Body of pancreas (tissue), 4 donors: ENCODE results near the gene ADAMTS17. TPM values are rescaled to one million over a fixed set of nuclear protein-coding genes. Genes with fewer than 3 reads are reported as not detected.

ENCODE experiments used
- ATAC-seq: fragments of 150-250 bp; one replicate; pipeline ENCODE4 v1.9.1; 2016
- DNase-seq, 4 donors: peaks; one replicate each; pipeline ENCODE4 v3.0.0-alpha.2; 2019
- H3K27ac ChIP-seq, 4 donors: fragments of 200-600 bp; sonication (generic); 1 replicate in 3 of 4; 2 replicates in 1 of 4; pipeline versions ENCODE4 v1.5.1 to v1.6.1; 2016 to 2019; ENCODE audit warnings: mild to moderate bottlenecking in 1 of 4, mixed read lengths in 1 of 4, moderate library complexity in 1 of 4
- H3K27me3 ChIP-seq, 2 donors: fragments of 200-600 bp; sonication (generic); one replicate each; pipeline ENCODE4 v1.6.0; 2016; ENCODE audit warnings: mild to moderate bottlenecking in 1 of 2
- H3K36me3 ChIP-seq, 2 donors: fragments of 200-600 bp; sonication (generic); replicated peaks in 1 of 2; 2 replicates each; pipeline ENCODE4 v1.5.1; 2016; ENCODE audit warnings: low read depth in 2 of 2; ENCODE audit not compliant: insufficient read depth in 1 of 2
- H3K4me1 ChIP-seq: fragments of 200-600 bp; sonication (generic); one replicate; pipeline ENCODE4 v1.6.0; 2016
- H3K4me3 ChIP-seq, 2 donors: fragments of 200-600 bp; sonication (generic); 1 replicate in 1 of 2; 2 replicates in 1 of 2; pipeline ENCODE4 v1.5.1; 2016 to 2019
- H3K9me3 ChIP-seq, 3 donors: fragments of 200-600 bp; sonication (generic); 1 replicate in 2 of 3; 2 replicates in 1 of 3; pipeline ENCODE4 v1.5.1; 2016
- CTCF ChIP-seq, 7 experiments: fragments of 450-650 bp in 4 of 7; fragments of 200-600 bp in 3 of 7; sonication (generic) in 3 of 7; IDR thresholded peaks; one replicate each; pipeline ENCODE4 v1.5.1; 2016 to 2019; ENCODE audit warnings: antibody characterized with exemption in 7 of 7
- POLR2A ChIP-seq, 3 donors: fragments of 450-650 bp; IDR thresholded peaks; one replicate each; pipeline ENCODE4 v1.6.1; 2016; ENCODE audit warnings: antibody characterized with exemption in 3 of 3, mild to moderate bottlenecking in 2 of 3
- WGBS, 2 donors: methylation state at CpG; one replicate each; pipeline ENCODE4 v1.1.5; 2017; 5-methylcytosine and 5-hydroxymethylcytosine counted together
- intact Hi-C: fragments of 100-400 bp; cut with DNase I; formaldehyde crosslinking; loops from one replicate; pipeline ENCODE4 v1.15.1; 2023
- total RNA-seq, 2 donors: library from RNA; depleted of rRNA; stranded (reverse); fragments of >200 nt; gene quantifications; one replicate each; pipeline ENCODE4 v1.1.0, GENCODE V29; 2016

Gene ADAMTS17
- total RNA-seq, 2 donors from 2014 or later = 24.6 to 26.0 TPM

GRCh38 chr15:100140527-100141308 lies 201.1 kb downstream of the ADAMTS17 start:
- ATAC-seq (no peak), DNase-seq (no peak)
- WGBS, 2 donors = 91 to 98% methylated on average over 17 to 25 of the region's 25 CpGs
- no peaks in the 10 kb centered on the region for H3K36me3 ChIP-seq
- H3K27ac ChIP-seq = no peak overlapping the region
- intact Hi-C loops = no loop called here
- no peaks in the 10 kb centered on the region for H3K9me3 ChIP-seq
- no peaks in the 10 kb centered on the region for H3K27me3 ChIP-seq
- no peaks in the 10 kb centered on the region for H3K4me1 ChIP-seq
- no peak for TF ChIP-seq POLR2A (IDR thresholded peaks at IDR 0.05)
- no peak overlapping the region for H3K4me3 ChIP-seq

- H3K36me3 ChIP-seq = no peaks in the 10 kb centered on the region
- no peak for ATAC-seq
- intact Hi-C loops = no loop called here
- no peaks in the 10 kb centered on the region for H3K27me3 ChIP-seq
- no peaks in the 10 kb centered on the region for H3K4me1 ChIP-seq
- no peak overlapping the region for H3K27ac ChIP-seq
- TF ChIP-seq CTCF (IDR thresholded peaks at IDR 0.05) (no peak), POLR2A (IDR thresholded peaks at IDR 0.05) (no peak)
- DNase-seq = no peak
- H3K9me3 ChIP-seq = no peaks in the 10 kb centered on the region
- WGBS, 2 donors = 75 to 82% methylated on average over 5 of the region's 5 CpGs
- no peak overlapping the region for H3K4me3 ChIP-seq
Observed at GRCh38 chr15:100134586-100134985, 207.2 kb downstream of the ADAMTS17 start.

GRCh38 chr15:100134089-100134583 lies 207.6 kb downstream of the ADAMTS17 start:
- Histone ChIP-seq H3K9me3 (no peaks in the 10 kb centered on the region), H3K4me1 (no peaks in the 10 kb centered on the region), H3K27me3 (no peaks in the 10 kb centered on the region), H3K27ac (no peak overlapping the region), H3K36me3 (no peaks in the 10 kb centered on the region), H3K4me3 (no peak overlapping the region)
- TF ChIP-seq POLR2A (IDR thresholded peaks at IDR 0.05) = no peak
- TF ChIP-seq CTCF (IDR thresholded peaks at IDR 0.05) = no peak
- WGBS, 2 donors = 82 to 88% methylated on average over 7 of the region's 7 CpGs
- ATAC-seq (no peak), DNase-seq (no peak)
- intact Hi-C loops = no loop called here

- Histone ChIP-seq H3K27me3 (no peaks in the 10 kb centered on the region), H3K36me3 (no peaks in the 10 kb centered on the region), H3K27ac (no peak overlapping the region), H3K4me3 (no peak overlapping the region), H3K4me1 (no peaks in the 10 kb centered on the region), H3K9me3 (no peaks in the 10 kb centered on the region)
- no peak for DNase-seq
- WGBS, 2 donors = 79 to 84% methylated on average over 3 of the region's 3 CpGs
- TF ChIP-seq POLR2A (IDR thresholded peaks at IDR 0.05) (no peak), CTCF (IDR thresholded peaks at IDR 0.05) (peak in 1 of 7 experiments; percentile 9)
- intact Hi-C loops = no loop called here
- ATAC-seq = no peak
Observed at GRCh38 chr15:100133001-100133400, 208.8 kb downstream of the ADAMTS17 start.

- Histone ChIP-seq H3K4me3 (no peak overlapping the region), H3K9me3 (no peaks in the 10 kb centered on the region), H3K36me3 (no peaks in the 10 kb centered on the region), H3K27ac (no peak overlapping the region), H3K4me1 (no peaks in the 10 kb centered on the region), H3K27me3 (no peaks in the 10 kb centered on the region)
- TF ChIP-seq POLR2A (IDR thresholded peaks at IDR 0.05) (no peak), CTCF (IDR thresholded peaks at IDR 0.05) (no peak)
- WGBS, 2 donors = 83% methylated on average over 10 of the region's 10 CpGs
- DNase-seq (no peak), ATAC-seq (no peak)
- intact Hi-C loops = no loop called here
Observed at GRCh38 chr15:100132309-100132708, 209.5 kb downstream of the ADAMTS17 start.
